ENCODE data around the gene IFNAR2. TPM values are rescaled to one million over a fixed set of nuclear protein-coding genes. Genes with fewer than 3 reads are reported as not detected.

The IFNAR2 gene
- polyA plus RNA-seq, 3 donors = 47.7 to 79.8 (median 59.5) TPM

DNA sequence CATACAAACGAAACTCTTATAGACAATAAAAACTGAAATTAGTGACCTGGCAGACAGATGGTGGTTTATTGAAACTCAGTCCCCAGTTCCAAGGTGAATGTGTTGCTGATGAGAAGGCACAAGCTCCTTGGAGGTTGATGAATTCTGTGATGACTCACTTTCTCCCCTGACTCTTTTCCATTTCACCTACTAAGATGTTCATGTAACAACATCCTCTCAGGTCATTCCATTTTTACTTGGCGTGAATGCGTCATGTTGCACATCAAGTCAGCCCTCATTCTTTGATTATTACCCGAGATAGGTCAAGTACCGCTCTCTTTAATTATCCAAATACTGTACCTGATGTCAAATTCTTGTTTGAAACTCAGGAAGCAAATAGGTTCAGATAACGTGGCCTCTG, 26.3 kb downstream of the IFNAR2 start:
- Histone ChIP-seq H2AFZ (ENCODE audit: insufficient read depth, low read depth, low read length, poor library complexity, severe bottlenecking) (no peak overlapping the region), H3K27me3 (ENCODE audit: control insufficient read depth in 2 of 2, insufficient read depth in 2 of 2, low read length in 2 of 2) (no peaks in the 10 kb centered on the region), H3K4me1 (ENCODE audit: control insufficient read depth in 1 of 2, insufficient read depth in 2 of 2, low read length in 2 of 2) (peaks cover 16 to 17% of the 10 kb centered on the region in 2 donors), H3K79me2 (ENCODE audit: insufficient read depth, low read length) (peaks cover 50% of the 10 kb centered on the region), H3K4me3 (replicated peaks in 1 of 3; ENCODE audit: low read depth in 2 of 3, low read length in 3 of 3) (no peak overlapping the region), H3K4me2 (replicated peaks; ENCODE audit: extremely low read depth, low read length, poor library complexity, severe bottlenecking) (no peak overlapping the region), H3K9me3 (replicated peaks in 1 of 2; ENCODE audit: control insufficient read depth in 1 of 2, insufficient read depth in 1 of 2, low read length in 2 of 2) (peaks cover 0 to 7% of the 10 kb centered on the region in 2 donors), H3K36me3 (replicated peaks in 1 of 2; ENCODE audit: control insufficient read depth in 1 of 2, insufficient read depth in 2 of 2, low read length in 2 of 2) (peaks cover 73 to 80% of the 10 kb centered on the region in 2 donors), H3K9ac (ENCODE audit: insufficient read depth, low read length, poor library complexity, severe bottlenecking) (no peak overlapping the region), H4K20me1 (ENCODE audit: insufficient read depth, low read length) (peaks cover 46% of the 10 kb centered on the region), H3K27ac (ENCODE audit: low read depth in 1 of 2, low read length in 2 of 2) (peak overlapping the region in 1 of 2 donors; percentile 58)
- Mint-ChIP-seq H3K27ac (peak overlapping the region in 1 of 7 donors; percentile 6), H3K27me3 (ENCODE audit: low read depth in 3 of 3) (no peaks in the 10 kb centered on the region), H3K9me3 (peaks cover 0 to 12% (median 4%) of the 10 kb centered on the region in 7 donors), H3K4me1 (peaks cover 30% of the 10 kb centered on the region), H3K36me3 (peaks cover 82 to 88% of the 10 kb centered on the region in 2 donors), H3K4me3 (no peak overlapping the region)
- DNase-seq = no peak
- TF ChIP-seq, protein P1, sequence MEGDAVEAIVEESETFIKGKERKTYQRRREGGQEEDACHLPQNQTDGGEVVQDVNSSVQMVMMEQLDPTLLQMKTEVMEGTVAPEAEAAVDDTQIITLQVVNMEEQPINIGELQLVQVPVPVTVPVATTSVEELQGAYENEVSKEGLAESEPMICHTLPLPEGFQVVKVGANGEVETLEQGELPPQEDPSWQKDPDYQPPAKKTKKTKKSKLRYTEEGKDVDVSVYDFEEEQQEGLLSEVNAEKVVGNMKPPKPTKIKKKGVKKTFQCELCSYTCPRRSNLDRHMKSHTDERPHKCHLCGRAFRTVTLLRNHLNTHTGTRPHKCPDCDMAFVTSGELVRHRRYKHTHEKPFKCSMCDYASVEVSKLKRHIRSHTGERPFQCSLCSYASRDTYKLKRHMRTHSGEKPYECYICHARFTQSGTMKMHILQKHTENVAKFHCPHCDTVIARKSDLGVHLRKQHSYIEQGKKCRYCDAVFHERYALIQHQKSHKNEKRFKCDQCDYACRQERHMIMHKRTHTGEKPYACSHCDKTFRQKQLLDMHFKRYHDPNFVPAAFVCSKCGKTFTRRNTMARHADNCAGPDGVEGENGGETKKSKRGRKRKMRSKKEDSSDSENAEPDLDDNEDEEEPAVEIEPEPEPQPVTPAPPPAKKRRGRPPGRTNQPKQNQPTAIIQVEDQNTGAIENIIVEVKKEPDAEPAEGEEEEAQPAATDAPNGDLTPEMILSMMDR (IDR thresholded peaks at IDR 0.05) = no peak
- intact Hi-C loops (cut with micrococcal nuclease) = no loop called here
- WGBS (ENCODE audit: insufficient coverage) = 93% methylated on average over 4 of the region's 6 CpGs

DNA sequence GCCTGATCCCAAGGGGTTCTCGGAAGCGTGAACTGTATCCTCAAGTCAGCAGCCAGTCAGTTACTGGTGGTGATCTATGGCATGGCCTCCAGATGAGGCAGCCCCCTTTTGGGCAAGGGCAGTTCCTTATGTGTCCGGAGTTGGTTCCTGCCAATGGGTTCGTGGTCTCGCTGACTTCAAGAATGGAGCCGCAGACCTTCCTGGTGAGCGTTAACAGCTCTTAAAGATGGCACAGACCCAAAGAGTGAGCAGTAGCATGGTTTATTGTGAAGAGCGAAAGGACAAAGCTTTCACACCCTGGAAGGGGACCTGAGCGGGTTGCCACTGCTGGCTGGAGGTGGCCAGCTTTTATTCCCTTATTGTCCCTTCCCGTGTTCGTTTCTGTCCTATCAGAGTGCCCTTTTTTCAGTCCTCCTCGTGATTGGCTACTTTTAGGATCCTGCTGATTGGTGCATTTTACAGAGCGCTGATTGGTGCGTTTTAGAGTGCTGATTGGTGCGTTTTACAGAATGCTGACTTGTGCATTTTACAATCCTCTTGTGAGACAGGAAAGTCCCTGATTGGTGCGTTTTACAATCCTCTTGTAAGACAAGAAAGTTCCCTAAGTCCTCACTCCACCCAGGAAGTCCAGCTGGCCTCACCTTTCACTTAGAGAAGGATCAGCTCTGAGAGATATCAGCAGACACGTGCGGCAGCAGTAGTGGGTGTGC, 27.5 kb downstream of the IFNAR2 start:
- intact Hi-C loops (cut with micrococcal nuclease) = no loop called here
- Histone ChIP-seq H3K9ac (ENCODE audit: insufficient read depth, low read length, poor library complexity, severe bottlenecking) (no peak overlapping the region), H3K27me3 (ENCODE audit: control insufficient read depth in 2 of 2, insufficient read depth in 2 of 2, low read length in 2 of 2) (no peaks in the 10 kb centered on the region), H3K4me1 (ENCODE audit: control insufficient read depth in 1 of 2, insufficient read depth in 2 of 2, low read length in 2 of 2) (peaks cover 28 to 30% of the 10 kb centered on the region in 2 donors), H3K4me3 (replicated peaks in 1 of 3; ENCODE audit: low read depth in 2 of 3, low read length in 3 of 3) (no peak overlapping the region), H2AFZ (ENCODE audit: insufficient read depth, low read depth, low read length, poor library complexity, severe bottlenecking) (no peak overlapping the region), H3K4me2 (replicated peaks; ENCODE audit: extremely low read depth, low read length, poor library complexity, severe bottlenecking) (no peak overlapping the region), H3K36me3 (replicated peaks in 1 of 2; ENCODE audit: control insufficient read depth in 1 of 2, insufficient read depth in 2 of 2, low read length in 2 of 2) (peaks cover 64 to 68% of the 10 kb centered on the region in 2 donors), H3K27ac (ENCODE audit: low read depth in 1 of 2, low read length in 2 of 2) (peak overlapping the region in 1 of 2 donors; percentile 58), H3K9me3 (replicated peaks in 1 of 2; ENCODE audit: control insufficient read depth in 1 of 2, insufficient read depth in 1 of 2, low read length in 2 of 2) (peaks cover 0 to 7% of the 10 kb centered on the region in 2 donors), H4K20me1 (ENCODE audit: insufficient read depth, low read length) (peaks cover 46% of the 10 kb centered on the region), H3K79me2 (ENCODE audit: insufficient read depth, low read length) (peaks cover 63% of the 10 kb centered on the region)
- Mint-ChIP-seq H3K4me1 (peaks cover 41% of the 10 kb centered on the region), H3K9me3 (peaks cover 0 to 12% (median 4%) of the 10 kb centered on the region in 7 donors), H3K36me3 (peaks cover 73 to 78% of the 10 kb centered on the region in 2 donors), H3K27ac (peak overlapping the region in 5 of 7 donors; percentile 49 to 83 (median 75)), H3K27me3 (ENCODE audit: low read depth in 3 of 3) (no peaks in the 10 kb centered on the region), H3K4me3 (no peak overlapping the region)
- TF ChIP-seq, protein P1 (IDR thresholded peaks at IDR 0.05) = no peak
- 64% methylated on average over 15 of the region's 18 CpGs for WGBS (ENCODE audit: insufficient coverage)
- DNase-seq = no peak
